Measurements from ENCODE around the gene TKT.
"Not testable (repeated sequence)": the region's sequence is repeated elsewhere in the genome, so short reads cannot be mapped to it uniquely, and the experiment has no call there.

The TKT gene, protein sequence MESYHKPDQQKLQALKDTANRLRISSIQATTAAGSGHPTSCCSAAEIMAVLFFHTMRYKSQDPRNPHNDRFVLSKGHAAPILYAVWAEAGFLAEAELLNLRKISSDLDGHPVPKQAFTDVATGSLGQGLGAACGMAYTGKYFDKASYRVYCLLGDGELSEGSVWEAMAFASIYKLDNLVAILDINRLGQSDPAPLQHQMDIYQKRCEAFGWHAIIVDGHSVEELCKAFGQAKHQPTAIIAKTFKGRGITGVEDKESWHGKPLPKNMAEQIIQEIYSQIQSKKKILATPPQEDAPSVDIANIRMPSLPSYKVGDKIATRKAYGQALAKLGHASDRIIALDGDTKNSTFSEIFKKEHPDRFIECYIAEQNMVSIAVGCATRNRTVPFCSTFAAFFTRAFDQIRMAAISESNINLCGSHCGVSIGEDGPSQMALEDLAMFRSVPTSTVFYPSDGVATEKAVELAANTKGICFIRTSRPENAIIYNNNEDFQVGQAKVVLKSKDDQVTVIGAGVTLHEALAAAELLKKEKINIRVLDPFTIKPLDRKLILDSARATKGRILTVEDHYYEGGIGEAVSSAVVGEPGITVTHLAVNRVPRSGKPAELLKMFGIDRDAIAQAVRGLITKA

DNA sequence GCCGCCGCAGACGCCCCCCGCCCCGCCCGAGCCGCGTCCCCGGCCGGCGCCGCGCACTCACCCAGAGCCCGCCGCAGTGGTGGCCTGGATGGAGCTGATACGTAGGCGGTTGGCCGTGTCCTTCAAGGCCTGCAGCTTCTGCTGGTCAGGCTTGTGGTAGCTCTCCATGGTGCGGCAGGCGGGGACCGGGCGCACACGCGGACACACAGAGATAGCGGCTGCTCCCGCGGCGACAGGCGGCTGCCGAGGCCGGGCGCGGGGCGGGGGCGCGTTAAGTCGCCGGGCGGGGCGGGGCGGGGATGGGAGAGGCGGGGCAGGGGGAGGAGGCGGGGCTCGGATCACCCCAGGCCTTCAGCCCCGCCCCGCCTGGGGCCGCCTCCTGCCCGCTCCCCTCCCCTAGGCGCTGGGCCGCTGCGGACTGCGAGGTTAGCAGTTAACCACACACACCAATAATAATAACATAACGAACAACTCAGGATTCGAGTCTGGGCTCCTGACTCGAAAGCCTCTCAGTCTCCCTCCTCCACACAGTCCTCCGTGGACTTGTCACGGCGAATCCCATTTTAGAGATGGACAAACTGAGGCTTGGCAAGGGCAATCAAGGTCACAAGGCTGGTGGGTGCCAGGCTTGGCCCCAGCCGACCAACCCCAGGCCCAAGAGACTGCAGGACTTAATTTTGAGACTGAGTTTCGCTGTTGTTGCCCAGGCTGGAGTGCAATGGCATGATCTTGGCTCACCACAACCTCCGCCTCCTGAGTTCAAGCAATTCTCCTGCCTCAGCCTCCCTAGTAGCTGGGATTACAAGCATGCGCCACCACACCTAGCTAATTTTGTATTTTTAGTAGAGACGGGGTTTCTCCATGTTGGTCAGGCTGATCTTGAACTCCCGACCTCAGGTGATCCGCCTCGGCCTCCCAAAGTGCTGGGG, at the start of gene TKT:
TKT (minus strand) TSS at position 248 of the 929 bp plus-strand sequence; CDS start at position 168, 80 bp downstream.
- in situ Hi-C loops (cut with MboI; ENCODE audit: low sequenced_read_pairs) = no loop called here

DNA sequence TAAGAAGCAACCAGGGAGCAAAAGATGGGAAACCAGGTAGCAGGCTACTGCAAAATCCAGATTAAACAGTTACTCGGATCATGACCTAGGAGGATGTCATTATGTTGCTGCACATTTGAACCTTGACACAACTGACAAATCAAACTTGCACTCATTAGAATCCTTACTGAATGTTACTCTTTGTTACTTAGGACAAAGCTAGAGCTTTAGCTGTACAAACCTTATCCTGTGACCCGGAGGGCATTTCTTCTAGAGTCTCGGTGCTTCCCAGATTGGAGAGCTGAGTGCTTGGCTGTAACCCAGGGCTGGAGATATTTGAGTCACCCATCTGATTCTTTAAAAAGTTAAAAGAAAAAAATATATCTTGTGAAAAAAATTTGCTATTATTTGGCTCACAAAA, 48.1 kb upstream of the TKT start:
- in situ Hi-C loops (cut with MboI; ENCODE audit: low sequenced_read_pairs) = no loop called here

DNA sequence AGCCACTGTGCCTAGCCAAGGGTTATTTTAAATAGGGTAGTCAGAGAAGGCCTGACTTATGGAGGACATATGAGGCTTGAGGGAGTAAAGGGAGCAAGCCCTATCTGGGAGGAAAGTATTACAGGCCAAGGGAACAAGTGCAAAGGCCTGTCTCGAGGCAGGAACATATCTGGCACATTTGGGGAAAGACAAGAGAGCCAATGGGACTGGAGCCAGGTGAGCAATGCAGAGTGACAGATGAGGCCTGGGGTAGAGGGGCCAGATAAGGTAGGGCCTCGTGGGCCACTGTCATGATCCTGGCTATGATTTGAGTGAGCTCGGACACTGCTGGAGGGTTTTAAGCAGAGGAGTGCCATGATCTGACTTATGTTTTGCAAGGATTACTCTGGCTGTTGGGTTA, 47.7 kb upstream of the TKT start:
- in situ Hi-C loops (cut with MboI; ENCODE audit: low sequenced_read_pairs) = no loop called here

DNA sequence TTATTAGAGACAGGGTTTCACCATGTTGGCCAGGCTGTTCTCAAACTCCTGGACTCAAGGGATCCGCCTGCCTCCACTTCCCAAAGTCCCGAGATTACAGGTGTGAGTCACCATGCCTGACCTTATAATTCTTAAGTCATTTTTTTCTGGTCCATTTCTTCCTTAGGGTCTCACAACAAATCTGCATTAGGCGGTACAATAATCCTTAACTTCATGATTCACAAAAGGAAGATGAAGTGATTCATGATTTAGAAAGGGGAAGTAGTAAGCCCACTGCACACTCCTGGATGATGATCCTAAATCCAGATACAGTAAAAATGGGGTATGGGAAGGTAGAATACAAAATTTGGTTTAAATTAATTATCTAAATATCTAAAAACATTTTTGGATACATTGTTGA, 45.0 kb upstream of the TKT start:
- in situ Hi-C loops (cut with MboI; ENCODE audit: low sequenced_read_pairs) = no loop called here

DNA sequence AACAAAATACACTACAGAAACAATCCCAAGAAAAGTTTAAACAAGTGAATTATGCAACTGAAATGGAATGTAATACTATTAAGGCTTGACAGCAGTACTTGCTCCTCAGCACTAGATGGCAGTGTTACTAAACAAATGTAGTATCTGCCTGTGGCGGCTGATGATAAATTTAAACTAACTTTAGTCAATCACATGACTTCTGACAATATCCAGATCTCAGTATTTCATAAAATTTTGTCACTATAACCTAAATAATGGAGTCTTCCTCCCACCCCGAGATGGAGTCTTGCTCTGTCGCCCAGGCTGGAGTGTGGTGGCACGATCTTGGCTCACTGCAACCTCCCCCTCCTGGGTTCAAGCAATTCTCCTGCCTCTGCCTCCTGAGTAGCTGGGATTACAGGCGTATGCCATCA, 43.8 kb upstream of the TKT start:
- in situ Hi-C loops (cut with MboI; ENCODE audit: low sequenced_read_pairs) = not testable (repeated sequence)

DNA sequence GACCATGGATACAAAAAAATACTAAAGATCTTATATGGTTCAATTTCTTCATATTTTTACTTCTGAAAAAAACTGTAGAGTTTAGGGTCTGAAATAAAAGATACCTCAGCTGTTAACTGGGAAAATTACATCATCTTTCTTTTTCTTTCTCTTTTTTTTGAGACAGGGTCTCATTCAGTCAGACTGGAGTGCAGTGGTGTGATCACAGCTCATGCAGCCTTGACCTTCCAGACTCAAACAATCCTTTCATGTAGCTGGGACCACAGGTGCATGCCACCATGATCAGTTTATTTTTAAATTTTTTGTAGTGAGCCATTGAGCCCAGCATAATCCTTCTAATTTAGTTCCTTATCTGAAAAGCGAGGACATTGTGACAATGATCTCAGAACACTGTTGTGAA, 39.6 kb upstream of the TKT start:
- in situ Hi-C loops (cut with MboI; ENCODE audit: low sequenced_read_pairs) = no loop called here

DNA sequence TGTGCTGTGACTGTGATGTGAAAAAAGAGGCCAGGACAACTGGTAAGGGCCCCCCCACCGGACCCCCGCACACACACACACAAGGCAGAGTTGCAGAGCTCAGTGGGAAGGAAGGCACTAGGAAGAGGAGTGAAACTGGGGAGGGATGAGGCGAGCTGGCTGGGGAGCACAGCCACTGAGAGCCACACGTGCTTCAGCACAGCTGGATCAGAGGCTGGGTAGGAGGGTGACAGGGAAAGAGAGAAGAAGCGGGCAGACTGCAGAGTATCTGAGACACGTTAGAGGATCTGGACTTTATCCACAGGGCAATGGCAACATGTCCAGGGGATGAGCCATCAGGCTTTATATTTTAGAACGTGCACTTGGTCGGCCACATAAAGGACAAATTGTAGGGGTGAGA, 38.0 kb upstream of the TKT start:
- in situ Hi-C loops (cut with MboI; ENCODE audit: low sequenced_read_pairs) = no loop called here

DNA sequence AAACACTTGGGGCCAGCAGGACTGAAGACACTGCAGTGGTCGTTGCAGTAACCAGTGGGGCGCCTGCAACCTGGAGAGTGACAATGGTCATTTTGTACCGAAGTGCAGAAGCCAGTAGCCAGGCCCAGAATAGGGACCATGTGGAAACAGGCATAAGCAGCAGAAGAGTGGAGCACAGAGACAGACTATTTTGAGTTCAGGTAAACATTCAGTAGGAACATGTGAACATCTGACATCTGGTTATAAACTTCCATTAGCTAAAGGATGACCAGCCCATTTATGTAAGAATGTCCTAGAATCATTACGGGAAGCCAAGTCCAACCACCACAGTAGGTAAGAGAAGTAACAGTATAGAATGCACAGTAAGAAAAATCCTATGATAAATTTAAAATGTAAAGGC, 32.4 kb upstream of the TKT start:
- in situ Hi-C loops (cut with MboI; ENCODE audit: low sequenced_read_pairs) = no loop called here

DNA sequence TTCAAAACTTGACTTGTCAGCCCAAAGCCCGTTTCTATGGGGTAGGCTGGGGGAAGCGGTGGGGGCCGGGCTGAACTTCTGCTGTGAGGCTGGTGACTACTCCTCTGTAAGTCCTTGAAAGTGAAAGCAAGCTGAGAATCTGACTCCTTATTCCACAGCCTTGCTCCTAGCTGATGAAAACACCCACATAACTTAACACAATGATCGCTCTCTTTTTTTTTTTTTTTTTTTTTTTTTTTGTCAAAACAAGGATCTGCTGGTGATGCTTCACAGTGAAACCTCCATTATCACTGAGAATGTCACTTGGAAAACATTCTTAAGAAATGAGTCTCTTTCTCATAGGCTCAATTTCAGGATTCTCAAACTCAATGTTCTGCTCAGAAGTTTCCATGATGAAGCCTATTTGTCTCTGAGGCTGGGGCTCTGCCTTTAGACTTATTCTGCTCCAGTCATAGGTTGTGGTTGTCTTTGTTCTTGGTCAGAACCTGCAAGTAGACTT, 31.4 kb upstream of the TKT start:
- in situ Hi-C loops (cut with MboI; ENCODE audit: low sequenced_read_pairs) = no loop called here

DNA sequence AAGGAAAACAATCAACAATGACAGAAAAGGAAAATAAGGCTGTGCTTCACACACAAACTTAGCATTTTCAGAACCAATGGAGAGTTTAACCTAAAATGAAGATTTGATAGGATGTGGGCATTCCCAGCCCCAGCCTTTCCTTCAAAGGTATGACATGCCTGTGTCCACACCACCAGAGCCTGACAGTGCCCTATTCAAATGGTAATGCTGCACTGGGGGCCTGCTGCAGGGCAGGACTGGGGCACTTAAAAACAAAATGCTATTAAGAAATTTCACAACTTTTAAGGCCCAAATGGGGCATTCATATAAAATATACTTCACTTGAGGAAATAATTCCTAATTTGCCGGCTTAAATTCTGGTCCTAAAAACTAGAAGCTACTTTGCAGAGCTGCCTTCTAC, 30.9 kb upstream of the TKT start:
- in situ Hi-C loops (cut with MboI; ENCODE audit: low sequenced_read_pairs) = no loop called here

DNA sequence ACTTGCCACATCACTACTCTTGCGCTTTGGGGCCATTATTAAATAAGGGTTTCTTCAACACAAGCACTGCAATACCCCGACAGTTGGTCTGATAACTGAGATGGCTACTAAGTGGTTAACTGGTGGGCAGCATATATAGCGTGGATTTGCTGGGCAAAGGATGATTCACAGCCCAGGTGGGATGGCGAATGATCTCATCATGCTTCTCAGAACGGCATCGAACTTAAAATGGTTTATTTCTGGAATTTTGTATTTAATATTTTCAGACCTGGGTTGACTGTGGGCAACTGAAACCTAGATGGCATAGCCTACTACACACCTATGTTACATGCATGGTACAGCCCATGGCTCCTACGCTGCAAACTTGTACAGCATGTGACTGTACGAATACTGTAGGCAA, 26.8 kb upstream of the TKT start:
- in situ Hi-C loops (cut with MboI; ENCODE audit: low sequenced_read_pairs) = no loop called here

DNA sequence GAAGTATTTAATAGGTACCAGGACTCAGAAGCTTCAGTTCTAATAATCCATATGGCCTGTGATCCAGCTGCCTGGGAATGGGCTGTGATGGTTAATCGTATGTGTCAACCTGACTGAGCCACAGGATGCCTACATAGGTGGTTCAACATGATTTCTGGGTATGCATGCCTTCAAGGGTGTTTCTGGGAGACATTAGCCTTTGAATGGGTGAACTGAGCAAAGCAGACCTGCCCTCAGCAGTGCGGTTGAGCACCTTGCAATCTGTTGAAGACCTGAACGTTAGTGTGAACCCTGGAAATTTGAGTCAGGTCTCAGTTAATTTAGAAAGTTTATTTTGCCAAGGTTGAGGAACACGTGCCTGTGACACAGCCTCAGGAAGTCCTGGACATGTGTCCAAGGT, 22.8 kb upstream of the TKT start:
- in situ Hi-C loops (cut with MboI; ENCODE audit: low sequenced_read_pairs) = no loop called here

DNA sequence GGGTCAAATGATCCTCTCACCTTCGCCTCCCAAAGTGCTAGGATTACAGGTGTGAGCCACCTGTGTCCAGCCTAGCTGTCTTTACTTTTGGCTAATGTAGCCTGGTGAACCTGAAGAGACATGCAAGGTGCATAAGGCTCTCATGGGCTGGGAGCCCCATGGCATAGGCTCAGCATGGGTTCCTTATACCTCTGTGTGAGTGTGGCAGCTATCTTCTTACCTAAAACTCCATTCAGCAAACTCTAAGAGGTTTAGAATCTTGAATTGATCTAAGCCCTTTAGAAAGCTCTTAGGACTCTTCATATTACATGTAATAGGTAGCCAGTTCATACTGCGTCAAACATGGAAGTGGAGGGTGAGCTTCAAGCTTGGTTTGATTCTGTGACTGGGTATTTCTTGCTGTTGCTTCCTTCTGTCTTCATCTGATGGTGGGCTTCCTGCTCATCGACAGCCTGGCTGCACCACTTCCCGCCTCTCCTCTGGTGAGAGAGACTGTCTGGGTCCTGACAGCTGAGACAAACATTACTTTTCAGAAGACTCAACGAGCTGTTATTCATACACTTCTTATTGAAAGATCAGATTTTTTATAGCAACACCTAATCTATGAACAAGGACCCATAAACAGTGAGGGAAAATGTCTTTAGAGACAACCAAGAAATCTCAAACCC, 19.2 kb upstream of the TKT start:
- in situ Hi-C loops (cut with MboI; ENCODE audit: low sequenced_read_pairs) = no loop called here

DNA sequence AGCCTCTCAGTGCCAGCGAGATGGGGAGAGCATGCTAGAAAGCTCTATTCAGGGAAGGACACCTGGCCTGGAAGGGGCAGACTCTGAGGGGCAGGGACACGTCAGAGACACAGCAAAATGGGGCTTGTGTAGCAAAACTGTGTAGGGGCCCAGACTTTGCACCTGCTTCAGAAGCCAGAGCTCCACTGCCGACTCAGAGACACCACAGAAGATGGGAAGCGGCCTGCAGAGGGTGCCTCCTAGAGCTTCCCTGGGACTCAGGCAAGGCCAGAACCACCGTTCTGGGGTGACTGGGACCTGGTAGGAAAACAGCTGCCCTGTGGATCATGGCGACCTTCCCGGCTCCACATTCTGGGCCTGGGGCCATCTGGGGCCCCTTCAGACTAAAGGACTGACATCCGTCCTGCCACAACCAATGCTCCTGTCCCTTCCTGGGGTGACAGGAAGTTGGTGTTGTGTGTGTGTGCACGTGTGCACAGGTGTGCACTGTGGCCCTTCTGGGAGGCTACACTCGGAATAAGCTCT, 17.4 kb upstream of the TKT start:
- in situ Hi-C loops (cut with MboI; ENCODE audit: low sequenced_read_pairs) = no loop called here

DNA sequence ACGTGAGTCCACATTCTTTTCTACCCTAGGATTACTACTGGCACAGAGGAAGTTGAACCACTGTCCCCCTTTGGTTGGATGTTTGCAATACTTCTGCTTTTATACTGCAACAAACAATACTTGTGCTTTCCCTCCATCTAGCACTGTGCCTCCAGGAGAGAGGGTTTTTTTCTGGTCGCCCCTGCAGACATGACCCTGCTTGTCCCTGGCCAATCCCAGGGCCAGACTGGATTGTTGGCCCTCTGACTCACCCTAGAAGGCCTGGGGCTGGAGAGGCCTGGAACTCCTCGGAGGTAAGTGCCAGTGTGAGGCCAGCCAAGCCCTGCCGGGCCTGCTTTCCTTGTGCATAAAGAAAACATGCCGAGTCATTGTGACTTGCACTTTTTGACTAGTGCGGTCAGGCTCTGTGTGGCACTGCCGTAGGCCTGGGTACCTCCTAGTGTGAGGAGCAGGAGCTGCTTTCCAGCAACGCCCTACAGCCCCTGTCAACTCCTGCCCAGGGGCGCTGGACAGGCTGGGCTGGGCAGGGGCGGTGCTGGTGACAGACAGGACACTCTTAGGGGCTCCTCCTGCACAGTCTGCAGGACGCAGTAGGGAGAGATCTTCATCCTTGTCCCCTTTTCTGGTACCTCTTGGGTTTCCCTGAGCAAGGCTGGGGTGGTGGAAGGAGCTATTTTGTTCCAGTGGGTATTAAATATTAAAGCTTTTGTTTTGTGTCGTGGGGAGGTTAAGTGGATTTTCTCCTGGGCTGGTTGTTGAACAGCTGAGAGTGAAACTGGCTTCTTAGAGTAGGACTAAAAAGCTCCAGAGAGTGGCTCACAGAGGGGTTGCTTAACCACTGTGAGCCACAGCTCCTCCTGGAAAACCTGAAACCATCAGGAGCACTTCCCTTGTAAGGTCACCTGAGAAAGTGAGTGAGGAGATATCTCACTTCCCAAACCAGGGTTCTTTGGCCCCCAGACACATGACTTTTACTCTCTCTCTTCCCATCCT, 14.4 kb upstream of the TKT start:
- in situ Hi-C loops (cut with MboI; ENCODE audit: low sequenced_read_pairs) = no loop called here

DNA sequence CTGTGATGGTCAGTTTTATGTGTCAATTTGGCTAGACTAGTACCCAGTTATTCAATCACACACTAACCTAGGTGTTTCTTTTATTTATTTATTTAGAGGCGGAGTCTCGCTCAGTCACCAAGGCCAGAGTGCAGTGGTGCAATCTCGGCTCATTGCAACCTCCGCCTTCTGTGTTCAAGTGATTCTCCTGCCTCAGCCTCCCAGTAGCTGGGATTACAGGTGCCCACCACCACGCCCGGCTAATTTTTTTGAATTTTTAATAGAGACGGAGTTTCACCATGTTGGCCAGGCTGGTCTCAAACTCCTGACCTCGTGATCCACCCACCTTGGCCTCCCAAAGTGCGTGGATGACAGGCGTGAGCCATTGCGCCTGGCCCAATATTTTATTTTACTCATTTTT, 13.4 kb upstream of the TKT start:
- in situ Hi-C loops (cut with MboI; ENCODE audit: low sequenced_read_pairs) = not testable (repeated sequence)

DNA sequence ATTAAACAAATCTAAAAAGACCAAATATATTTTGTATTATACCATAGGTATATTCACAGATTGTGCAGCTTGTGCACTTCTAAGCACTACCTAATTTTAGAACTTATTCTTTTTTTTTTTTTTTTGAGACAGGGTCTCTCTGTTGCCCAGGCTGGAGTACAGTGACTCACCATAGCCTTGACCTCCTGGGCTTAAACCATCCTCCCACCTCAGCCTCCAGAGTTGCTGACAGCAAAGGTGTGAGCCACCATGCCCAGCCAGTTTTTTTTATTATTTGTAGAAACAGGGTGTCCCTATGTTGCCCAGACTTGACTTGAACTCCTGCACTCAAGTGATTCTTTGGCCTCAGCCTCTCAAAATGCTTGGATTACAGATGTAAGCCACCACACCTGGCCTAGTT, 11.9 kb upstream of the TKT start:
- in situ Hi-C loops (cut with MboI; ENCODE audit: low sequenced_read_pairs) = no loop called here

DNA sequence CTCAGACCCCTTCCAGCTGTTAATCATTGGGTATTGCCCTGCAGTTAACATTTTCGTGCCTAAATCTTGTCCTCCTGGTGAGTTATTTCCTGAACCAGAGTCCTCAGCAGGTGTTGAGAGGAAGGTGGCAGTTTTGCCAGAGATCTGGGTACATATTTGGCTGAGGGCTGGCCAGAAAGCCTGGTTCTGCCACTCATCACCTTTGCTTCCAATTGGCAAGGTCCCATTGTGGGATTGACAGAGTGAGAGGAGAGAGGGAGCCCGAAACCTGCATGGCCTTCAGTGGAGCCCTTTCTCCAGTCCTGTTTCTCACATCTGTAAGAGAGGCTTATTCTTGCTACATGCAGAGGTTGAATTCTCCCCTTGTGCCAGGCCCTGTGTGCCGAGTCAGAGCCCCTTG, 8.9 kb upstream of the TKT start:
- in situ Hi-C loops (cut with MboI; ENCODE audit: low sequenced_read_pairs) = no loop called here

DNA sequence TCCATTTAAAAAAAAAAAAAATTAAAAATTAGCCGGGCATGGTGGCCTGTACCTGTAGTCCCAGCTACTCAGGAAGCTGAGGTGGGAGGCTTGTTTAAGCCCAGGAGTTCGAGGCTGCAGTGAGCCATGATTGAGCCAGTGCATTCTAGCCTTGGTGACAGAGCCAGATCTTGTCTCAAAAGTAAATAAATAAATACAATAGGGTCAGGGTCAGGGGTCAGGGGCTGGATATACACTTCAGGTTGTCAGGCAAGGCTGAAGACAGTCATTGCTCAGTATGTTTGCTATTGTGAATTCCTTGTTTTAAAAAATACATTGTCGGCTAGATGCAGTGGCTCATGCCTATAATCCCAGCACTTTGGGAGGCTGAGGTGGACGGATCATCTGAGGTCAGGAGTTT, 8.1 kb upstream of the TKT start:
- in situ Hi-C loops (cut with MboI; ENCODE audit: low sequenced_read_pairs) = no loop called here

Data from HL-60/S4 treated with phorbol 12-myristate 13-acetate at 8.2 ng/mL for 4 days and 3 days (cell line).